GM19043 (cell line): ENCODE results near the gene ZFAND6.

Source experiments
- ATAC-seq: cut with Tn5 transposase; IDR thresholded peaks from one replicate; pipeline ENCODE4 v1.9.1; 2021; ENCODE audit warnings: low read depth; ENCODE audit not compliant: unreplicated experiment

The ZFAND6 gene

GRCh38 chr15:80161468-80162016 lies 102.1 kb downstream of the ZFAND6 start:
- no peak for ATAC-seq

GRCh38 chr15:80162059-80162554 lies 102.6 kb downstream of the ZFAND6 start:
- no peak for ATAC-seq

DNA sequence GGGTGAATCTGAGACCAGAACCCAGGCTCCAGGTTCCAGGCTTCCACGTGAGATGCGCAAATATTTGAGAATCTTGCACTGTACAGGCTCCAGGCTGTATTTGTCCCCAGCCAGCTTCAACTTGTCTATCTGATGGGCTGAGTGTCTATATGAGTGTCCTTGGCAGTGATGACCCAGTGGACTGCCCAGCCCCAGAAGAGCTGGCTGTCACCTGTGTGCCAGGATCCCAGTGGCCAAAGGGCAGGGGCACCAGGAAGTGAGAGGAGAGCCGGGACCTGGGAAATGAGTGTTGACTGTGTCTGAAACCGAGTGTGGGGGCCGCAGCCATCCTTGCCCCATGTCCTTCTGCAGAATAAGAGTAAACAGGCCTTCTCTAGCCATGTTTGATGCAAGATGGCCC lies 103.7 kb downstream of the ZFAND6 start:
- ATAC-seq = no peak

DNA sequence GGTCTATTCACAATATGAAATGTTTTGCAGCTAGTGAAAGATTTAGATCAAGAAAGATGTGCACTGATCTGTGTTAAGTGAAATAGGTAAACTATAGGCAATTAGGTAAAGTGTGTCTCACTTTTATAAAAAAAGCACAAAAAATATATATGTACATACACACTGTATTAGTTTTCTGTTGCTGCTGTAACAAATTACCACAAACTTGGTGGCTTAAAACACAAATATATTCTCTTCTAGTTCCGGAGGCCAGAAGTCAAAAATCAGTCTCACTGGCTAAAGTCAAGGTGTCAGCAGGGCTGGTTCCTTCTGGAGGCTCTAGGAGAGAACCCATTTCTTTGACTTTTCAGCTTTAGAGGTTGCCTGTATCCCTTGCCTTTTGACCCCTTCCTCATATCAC lies 104.4 kb downstream of the ZFAND6 start:
- ATAC-seq = no peak

DNA sequence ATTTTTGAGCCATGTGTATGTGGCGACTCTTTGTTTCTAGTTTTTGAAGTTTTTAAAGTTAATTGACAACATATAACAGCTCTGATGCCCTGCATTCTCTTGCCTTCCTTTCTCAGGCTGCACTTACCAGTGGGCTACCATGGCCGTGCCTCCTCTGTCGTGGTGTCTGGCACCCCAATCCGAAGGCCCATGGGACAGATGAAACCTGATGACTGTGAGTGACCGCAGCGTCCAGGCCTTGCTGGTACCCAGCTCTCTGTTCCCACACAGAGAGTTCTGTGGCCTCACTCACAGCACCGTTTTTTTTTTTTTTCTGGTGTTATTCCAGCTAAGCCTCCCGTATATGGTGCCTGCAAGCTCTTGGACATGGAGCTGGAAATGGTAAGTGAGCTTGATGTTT lies 108.5 kb downstream of the ZFAND6 start:
- no peak for ATAC-seq

DNA sequence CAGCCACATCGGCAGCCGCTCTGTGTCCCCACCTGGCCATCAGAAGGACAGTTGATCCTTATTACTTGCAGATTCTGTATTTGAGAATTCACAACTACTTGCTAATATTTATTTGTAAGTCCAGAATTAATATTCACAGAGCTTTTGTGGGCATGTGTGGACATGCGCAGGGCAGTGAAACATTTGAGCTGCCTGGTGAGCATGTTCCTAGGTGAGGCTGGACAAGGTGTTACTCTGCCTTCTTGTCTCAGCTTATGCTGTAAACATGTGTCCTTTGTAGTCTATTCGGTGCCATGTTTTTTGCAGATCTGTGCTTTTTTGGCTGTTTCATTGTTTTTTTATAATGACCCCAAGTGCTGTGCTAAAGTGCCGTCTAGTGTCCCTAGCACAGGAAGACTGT lies 108.9 kb downstream of the ZFAND6 start:
- no peak for ATAC-seq

- ATAC-seq = no peak
Observed at GRCh38 chr15:80169768-80170357, 110.4 kb downstream of the ZFAND6 start.

DNA sequence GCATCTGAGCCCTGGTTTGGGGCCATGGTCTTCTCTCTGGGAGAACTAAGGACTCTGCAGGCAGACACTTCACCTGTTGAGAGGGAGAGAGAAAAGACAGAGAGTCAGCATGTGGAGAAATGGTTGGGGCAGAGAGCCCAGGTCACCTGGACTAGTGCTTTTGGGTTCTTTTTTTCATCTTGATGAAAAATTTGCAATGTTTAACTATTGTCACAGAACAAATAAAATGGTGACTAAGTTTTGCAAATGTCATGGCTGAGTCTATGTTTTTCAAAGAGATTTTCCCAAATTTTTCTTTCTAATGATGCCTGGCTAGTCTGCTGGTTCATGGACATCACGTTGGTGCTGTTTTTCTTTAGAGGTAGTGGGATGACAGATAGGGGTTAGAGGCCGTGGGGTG lies 111.1 kb downstream of the ZFAND6 start:
- no peak for ATAC-seq

- ATAC-seq = no peak
Observed at GRCh38 chr15:80171787-80172186, 112.3 kb downstream of the ZFAND6 start.

- no peak for ATAC-seq
Observed at GRCh38 chr15:80172401-80172800, 112.9 kb downstream of the ZFAND6 start.

GRCh38 chr15:80173022-80173759 lies 113.7 kb downstream of the ZFAND6 start:
- ATAC-seq = no peak

GRCh38 chr15:80174017-80174746 lies 114.7 kb downstream of the ZFAND6 start:
- ATAC-seq = no peak

- no peak for ATAC-seq
Observed at GRCh38 chr15:80175436-80175835, 116.0 kb downstream of the ZFAND6 start.

- no peak for ATAC-seq
Observed at GRCh38 chr15:80176443-80176842, 117.0 kb downstream of the ZFAND6 start.

DNA sequence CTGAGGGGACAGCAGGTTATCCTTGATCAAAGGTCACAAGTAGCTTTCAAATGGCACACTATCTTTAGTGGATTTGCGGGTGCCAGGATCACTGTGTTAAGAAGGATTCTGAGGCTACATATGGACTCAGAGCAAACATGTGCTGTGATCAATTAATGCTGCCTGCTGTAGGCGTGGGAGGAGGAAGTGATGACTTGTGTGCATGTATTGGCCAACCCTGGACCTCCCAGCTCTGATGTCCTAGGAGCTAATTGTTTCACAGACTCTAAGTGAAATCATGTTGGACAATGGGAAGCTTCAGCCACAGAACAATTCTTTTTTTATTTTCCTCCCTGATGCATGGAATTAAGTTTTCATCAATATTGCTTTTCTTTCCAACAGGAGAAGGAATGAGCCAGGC lies 117.7 kb downstream of the ZFAND6 start:
- ATAC-seq = no peak

- no peak for ATAC-seq
Observed at GRCh38 chr15:80179025-80179759, 119.7 kb downstream of the ZFAND6 start.

- no peak for ATAC-seq
Observed at GRCh38 chr15:80179935-80180334, 120.5 kb downstream of the ZFAND6 start.

DNA sequence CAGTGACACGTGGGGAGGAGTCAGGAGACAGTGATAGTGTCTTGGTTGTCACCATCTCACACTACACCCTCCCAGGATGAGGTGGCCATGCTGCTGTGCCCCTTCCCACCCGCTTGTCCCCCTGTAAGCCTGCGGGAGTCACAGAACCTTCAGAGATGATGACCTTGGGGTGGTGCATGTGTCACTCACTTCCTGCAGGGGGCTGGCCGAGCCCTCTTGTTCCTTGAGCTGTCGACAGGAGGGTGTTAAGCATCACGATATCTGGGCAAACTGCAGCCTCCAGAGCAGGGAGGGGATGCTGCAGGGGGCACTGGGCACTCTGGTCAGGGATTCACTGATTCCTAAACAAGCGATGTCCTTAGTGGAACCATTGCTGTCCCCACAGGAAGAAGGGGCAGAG lies 121.0 kb downstream of the ZFAND6 start:
- ATAC-seq = no peak

DNA sequence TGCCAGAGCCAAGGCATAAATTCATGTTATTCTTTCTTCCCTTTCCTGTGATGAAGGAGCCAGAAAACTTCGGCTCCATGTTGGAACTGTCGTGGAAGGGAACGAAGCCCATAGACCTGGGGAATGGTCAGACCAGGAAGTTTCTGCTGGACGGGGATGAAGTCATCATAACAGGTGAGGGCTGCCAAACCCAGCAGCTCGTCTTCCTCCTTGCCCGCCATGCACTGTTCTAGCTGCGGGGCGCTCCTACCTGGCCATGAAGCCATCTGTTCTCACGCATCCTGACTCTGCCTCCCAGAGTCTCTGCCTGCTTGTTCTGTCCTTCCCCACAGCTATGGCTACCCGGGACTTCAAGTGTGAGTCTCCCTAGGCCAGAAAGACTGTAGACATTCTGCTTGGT lies 121.5 kb downstream of the ZFAND6 start:
- no peak for ATAC-seq

- no peak for ATAC-seq
Observed at GRCh38 chr15:80182611-80183261, 123.3 kb downstream of the ZFAND6 start.
